Small intestine (tissue), 7 donors: ENCODE measurements around the gene CCL4. TPM values are rescaled to one million over a fixed set of nuclear protein-coding genes. Genes with fewer than 3 reads are reported as not detected.
A peak's percentile ranks its signal among the peaks of the same experiment; 100 is the strongest.

Experiments used
- DNase-seq, 2 donors: peaks; one replicate each; pipeline versions ENCODE4 v3.0.0 to v3.0.0-alpha.2; 2013
- FAIRE-seq: peaks from 2 replicates; lab custom pipeline; 2012; peaks lifted over from hg19 to GRCh38; lab: Jason Lieb, UNC
- H3K27ac ChIP-seq, 3 donors: one replicate each; pipeline ENCODE4 v1.5.1; 2013; ENCODE audit warnings: low read length in 2 of 3, mild to moderate bottlenecking in 2 of 3, control low read depth in 1 of 3, inconsistent platforms in 1 of 3, low read depth in 1 of 3, moderate library complexity in 1 of 3
- H3K27me3 ChIP-seq, 3 donors: one replicate each; pipeline ENCODE4 v1.6.1; 2013; ENCODE audit warnings: low read length in 3 of 3, inconsistent platforms in 1 of 3; ENCODE audit not compliant: control insufficient read depth in 3 of 3, insufficient read depth in 3 of 3
- H3K36me3 ChIP-seq, 3 donors: one replicate each; pipeline ENCODE4 v1.6.1; 2013; ENCODE audit warnings: low read length in 3 of 3, inconsistent platforms in 1 of 3, low read depth in 1 of 3, mild to moderate bottlenecking in 1 of 3, moderate library complexity in 1 of 3; ENCODE audit not compliant: control insufficient read depth in 3 of 3, insufficient read depth in 2 of 3
- H3K4me1 ChIP-seq, 3 donors: one replicate each; pipeline ENCODE4 v1.6.1; 2013; ENCODE audit warnings: low read length in 2 of 3, inconsistent platforms in 1 of 3, low read depth in 1 of 3, mild to moderate bottlenecking in 1 of 3, moderate library complexity in 1 of 3; ENCODE audit not compliant: control insufficient read depth in 3 of 3, insufficient read depth in 2 of 3
- H3K4me3 ChIP-seq, 3 donors: one replicate each; pipeline ENCODE4 v1.5.1; 2013; ENCODE audit warnings: low read length in 3 of 3, control low read depth in 1 of 3, inconsistent platforms in 1 of 3, low read depth in 1 of 3, mild to moderate bottlenecking in 1 of 3, moderate library complexity in 1 of 3
- H3K9me3 ChIP-seq, 2 donors: one replicate each; pipeline ENCODE4 v1.6.1; 2013; ENCODE audit warnings: low read depth in 1 of 2, low read length in 1 of 2; ENCODE audit not compliant: control insufficient read depth in 2 of 2, insufficient read depth in 1 of 2
- WGBS, 3 donors: extraction: QIAGEN DNeasy Blood & Tissue Kit; methylation state at CpG; one replicate each; pipeline ENCODE4 v1.1.7; 2013; 5-methylcytosine and 5-hydroxymethylcytosine counted together
- polyA plus RNA-seq, 4 donors: library from polyadenylated mRNA; stranded (reverse) in 3 of 4; unstranded in 1 of 4; fragments of 200-250 nt in 3 of 4; fragments of 120-200 nt in 1 of 4; gene quantifications; one replicate each; pipeline versions ENCODE4 v1.2.1 to v1.2.3, GENCODE V29; 2013
- donor health status: healthy with polysubstance abuse.
- donor health status: control.
- donor health status: control.
- donor health status: Bipolar disorder and iron deficiency.
- donor health status: healthy.

Gene CCL4
- polyA plus RNA-seq, 4 donors = 2.7 to 6.2 (median 3.5) TPM

- H3K27ac ChIP-seq = no peak overlapping the region
- peaks cover 2 to 10% (median 4%) of the 10 kb centered on the region in 3 donors for H3K4me1 ChIP-seq
- no peak for FAIRE-seq
- no peak for DNase-seq
- no peaks in the 10 kb centered on the region for H3K36me3 ChIP-seq
- peaks cover 0 to 25% of the 10 kb centered on the region in 2 donors for H3K9me3 ChIP-seq
- 83 to 87% (median 85%) methylated on average over 9 of the region's 9 CpGs for WGBS, 3 donors
- no peak overlapping the region for H3K4me3 ChIP-seq
- H3K27me3 ChIP-seq = peaks cover 0 to 3% (median 0%) of the 10 kb centered on the region in 3 donors
Measured at GRCh38 chr17:36124879-36125824, 21.5 kb downstream of the CCL4 start.

DNA sequence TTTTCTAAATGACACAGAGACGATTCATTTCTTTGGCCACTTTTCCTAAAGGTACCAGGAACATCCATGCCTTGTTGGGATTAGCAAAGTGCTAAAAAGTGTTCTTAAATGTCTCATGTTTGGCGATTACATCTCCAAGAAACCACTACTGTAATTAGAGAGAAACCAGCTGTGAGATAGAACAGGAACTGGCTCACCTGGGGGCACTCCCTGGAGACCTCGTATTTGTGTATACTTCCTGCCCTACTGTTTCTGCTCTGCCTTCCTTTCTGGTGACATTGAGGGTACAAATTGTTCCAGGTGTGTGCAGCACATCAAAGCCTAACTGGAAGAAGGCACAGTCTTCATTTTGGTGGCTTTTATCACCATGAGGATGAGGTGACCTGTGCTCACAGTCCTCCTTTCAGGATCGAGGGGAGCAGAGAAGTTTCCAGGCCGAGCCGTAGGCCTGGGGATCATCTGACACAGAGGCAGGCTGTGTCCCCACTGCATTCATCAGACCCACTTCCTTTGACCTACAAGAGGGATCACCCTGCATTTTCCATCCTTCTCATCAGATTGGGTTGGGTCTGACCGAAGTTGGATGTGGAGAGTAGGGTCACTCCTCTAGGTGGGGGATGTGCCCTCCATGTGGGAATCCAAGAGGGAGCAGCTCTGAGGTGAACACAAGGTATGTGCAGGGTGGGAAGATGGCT is 23.7 kb downstream of the CCL4 start:
- Histone ChIP-seq H3K4me1 (peaks cover 2 to 10% (median 2%) of the 10 kb centered on the region in 3 donors), H3K4me3 (no peak overlapping the region), H3K27ac (no peak overlapping the region), H3K9me3 (peaks cover 0 to 25% of the 10 kb centered on the region in 2 donors), H3K36me3 (no peaks in the 10 kb centered on the region), H3K27me3 (peaks cover 0 to 3% (median 0%) of the 10 kb centered on the region in 3 donors)
- DNase-seq (peak in 1 of 2 donors; percentile 46), FAIRE-seq (no peak)
- WGBS, 3 donors = 78 to 86% (median 82%) methylated on average over 7 of the region's 7 CpGs

- H3K27ac ChIP-seq = peak overlapping the region in 1 of 3 donors; percentile 19
- DNase-seq = no peak
- H3K9me3 ChIP-seq = peaks cover 0 to 25% of the 10 kb centered on the region in 2 donors
- peaks cover 2 to 10% (median 2%) of the 10 kb centered on the region in 3 donors for H3K4me1 ChIP-seq
- no peaks in the 10 kb centered on the region for H3K36me3 ChIP-seq
- no peak for FAIRE-seq
- peaks cover 0 to 3% (median 0%) of the 10 kb centered on the region in 3 donors for H3K27me3 ChIP-seq
- H3K4me3 ChIP-seq = no peak overlapping the region
- 82 to 94% (median 86%) methylated on average over 6 of the region's 6 CpGs for WGBS, 3 donors
Measured at GRCh38 chr17:36127911-36128310, 24.3 kb downstream of the CCL4 start.

DNA sequence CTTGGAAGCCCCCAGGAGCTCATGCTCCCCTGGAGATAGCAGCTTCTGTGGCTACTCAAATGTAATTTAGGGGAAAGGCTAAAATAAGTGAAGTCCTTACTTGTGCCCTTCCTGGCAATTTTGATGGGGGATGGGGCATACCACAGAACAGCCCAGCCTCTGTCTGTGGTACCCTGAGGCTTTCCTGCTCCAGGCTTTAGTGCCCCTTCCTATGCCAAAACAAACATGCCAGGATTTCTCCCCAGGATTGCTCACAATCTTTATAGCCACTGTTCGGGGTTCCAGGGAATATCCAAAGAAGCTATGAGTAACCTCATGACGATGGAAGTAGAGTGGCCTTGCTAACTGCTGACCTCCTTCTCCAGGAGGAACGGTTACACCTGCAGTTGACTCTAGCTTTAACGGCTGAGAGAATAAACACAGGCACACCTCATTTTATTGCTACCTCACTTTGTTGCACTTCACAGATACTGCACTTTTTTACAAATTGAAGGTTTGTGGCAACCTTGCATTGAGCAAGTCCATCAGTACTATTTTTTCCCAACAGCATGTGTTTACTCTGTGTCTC is 24.9 kb downstream of the CCL4 start:
- Histone ChIP-seq H3K27me3 (peaks cover 0 to 3% (median 0%) of the 10 kb centered on the region in 3 donors), H3K9me3 (peaks cover 0 to 25% of the 10 kb centered on the region in 2 donors), H3K4me3 (no peak overlapping the region), H3K36me3 (no peaks in the 10 kb centered on the region), H3K27ac (peak overlapping the region in 1 of 3 donors; percentile 19), H3K4me1 (peaks cover 2 to 10% (median 3%) of the 10 kb centered on the region in 3 donors)
- FAIRE-seq (no peak), DNase-seq (peak; percentile 51 to 57)
- WGBS, 3 donors = 19 to 63% (median 36%) methylated on average over 4 of the region's 4 CpGs

DNA sequence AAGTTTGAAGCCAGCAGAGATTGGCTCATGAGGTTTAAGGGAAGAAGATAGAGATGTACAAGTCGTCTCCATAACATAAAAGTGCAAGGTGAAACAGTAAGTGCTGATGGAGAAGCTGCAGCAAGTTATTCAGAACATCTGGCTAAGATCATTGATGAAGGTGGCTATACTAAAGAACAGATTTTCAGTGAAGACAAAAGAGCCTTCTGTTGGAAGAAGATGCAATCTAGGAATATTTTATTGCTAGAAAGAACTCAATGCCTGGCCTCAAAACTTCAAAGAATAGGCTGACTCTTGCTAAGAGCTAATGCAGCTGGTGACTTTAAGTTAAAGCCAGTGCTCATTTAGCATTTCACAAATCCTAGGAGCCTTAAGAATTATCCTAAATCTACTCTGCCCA is 26.0 kb downstream of the CCL4 start:
- H3K27ac ChIP-seq = no peak overlapping the region
- peaks cover 0 to 25% of the 10 kb centered on the region in 2 donors for H3K9me3 ChIP-seq
- FAIRE-seq = no peak
- peaks cover 0 to 3% (median 0%) of the 10 kb centered on the region in 3 donors for H3K27me3 ChIP-seq
- no peak overlapping the region for H3K4me3 ChIP-seq
- no peak for DNase-seq
- 29 to 64% (median 61%) methylated on average over 1 of the region's 1 CpG for WGBS, 3 donors
- peaks cover 2 to 10% (median 6%) of the 10 kb centered on the region in 3 donors for H3K4me1 ChIP-seq
- H3K36me3 ChIP-seq = no peaks in the 10 kb centered on the region

DNA sequence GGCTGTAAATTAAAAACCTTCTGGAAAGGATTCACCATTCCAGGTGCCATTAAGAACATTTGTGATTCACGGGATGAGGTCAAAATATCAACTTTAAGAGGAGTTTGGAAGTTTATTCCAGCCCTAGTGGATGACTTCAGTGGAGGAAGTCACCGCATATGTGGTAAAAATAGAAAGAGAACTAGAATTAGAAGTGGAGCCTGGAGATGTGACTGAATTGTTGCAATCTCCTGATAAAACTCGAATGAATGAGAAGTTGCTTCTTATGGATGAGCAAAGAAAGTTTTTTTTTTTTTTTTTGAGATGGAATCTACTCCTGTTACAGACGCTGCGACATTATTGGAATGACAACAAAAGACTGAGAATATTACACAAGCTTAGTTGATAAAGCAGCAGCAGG is 26.7 kb downstream of the CCL4 start:
- Histone ChIP-seq H3K27me3 (peaks cover 0 to 3% (median 0%) of the 10 kb centered on the region in 3 donors), H3K4me3 (no peak overlapping the region), H3K4me1 (peaks cover 2 to 10% (median 6%) of the 10 kb centered on the region in 3 donors), H3K9me3 (peaks cover 0 to 18% of the 10 kb centered on the region in 2 donors), H3K36me3 (no peaks in the 10 kb centered on the region), H3K27ac (no peak overlapping the region)
- no peak for FAIRE-seq
- WGBS, 3 donors = 63 to 79% (median 72%) methylated on average over 5 of the region's 5 CpGs
- no peak for DNase-seq

DNA sequence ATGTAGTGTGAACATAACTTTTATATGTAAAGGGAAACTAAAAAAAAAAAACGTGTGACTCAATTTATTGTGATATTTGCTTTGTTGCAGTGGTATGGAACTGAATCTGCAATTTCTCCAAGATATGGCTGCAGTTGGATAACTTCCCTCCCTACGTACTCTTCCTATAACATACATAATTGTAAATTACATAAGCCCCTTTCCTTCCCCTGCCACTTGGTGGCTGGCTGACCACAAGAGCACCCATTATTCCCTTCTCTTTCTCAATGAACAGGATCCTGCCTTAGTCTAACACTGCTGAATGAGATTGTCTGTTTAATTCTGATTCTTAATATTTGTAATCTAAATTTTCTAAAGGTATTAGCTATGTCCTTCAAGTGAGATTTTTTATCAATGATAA is 27.8 kb downstream of the CCL4 start:
- DNase-seq (no peak), FAIRE-seq (no peak)
- Histone ChIP-seq H3K36me3 (no peaks in the 10 kb centered on the region), H3K9me3 (peaks cover 0 to 9% of the 10 kb centered on the region in 2 donors), H3K4me1 (peaks cover 2 to 17% (median 13%) of the 10 kb centered on the region in 3 donors), H3K27me3 (no peaks in the 10 kb centered on the region), H3K27ac (no peak overlapping the region), H3K4me3 (no peak overlapping the region)
- 49 to 71% (median 68%) methylated on average over 2 of the region's 2 CpGs for WGBS, 3 donors

DNA sequence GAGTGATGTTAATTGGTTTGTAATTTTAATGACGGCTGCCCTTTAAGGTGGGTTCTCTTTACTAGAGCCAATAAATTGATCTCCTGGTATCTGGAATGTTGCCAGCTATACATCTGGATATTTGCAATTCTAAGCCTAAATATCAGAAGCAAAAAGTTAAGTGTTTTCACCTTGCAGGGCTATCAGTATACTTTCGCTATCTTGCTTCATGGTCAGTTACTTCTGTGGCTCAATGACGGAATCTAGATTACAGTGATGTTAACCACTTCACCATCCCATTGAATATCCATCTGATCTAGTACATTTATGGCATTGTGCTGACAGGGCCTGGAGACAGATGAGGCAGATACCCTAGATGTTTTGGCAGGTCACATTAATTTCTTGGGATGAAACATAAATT is 28.3 kb downstream of the CCL4 start:
- no peak for FAIRE-seq
- 90 to 96% (median 95%) methylated on average over 3 of the region's 3 CpGs for WGBS, 3 donors
- H3K9me3 ChIP-seq = peaks cover 0 to 4% of the 10 kb centered on the region in 2 donors
- H3K4me1 ChIP-seq = peaks cover 2 to 22% (median 11%) of the 10 kb centered on the region in 3 donors
- no peak for DNase-seq
- no peaks in the 10 kb centered on the region for H3K36me3 ChIP-seq
- H3K27me3 ChIP-seq = no peaks in the 10 kb centered on the region
- H3K4me3 ChIP-seq = no peak overlapping the region
- no peak overlapping the region for H3K27ac ChIP-seq
